Measurements from ENCODE around the gene SMYD3.

GRCh38 chr1:245939756-245940345 is 567.2 kb downstream of the SMYD3 start:
- TF ChIP-seq, protein P1, sequence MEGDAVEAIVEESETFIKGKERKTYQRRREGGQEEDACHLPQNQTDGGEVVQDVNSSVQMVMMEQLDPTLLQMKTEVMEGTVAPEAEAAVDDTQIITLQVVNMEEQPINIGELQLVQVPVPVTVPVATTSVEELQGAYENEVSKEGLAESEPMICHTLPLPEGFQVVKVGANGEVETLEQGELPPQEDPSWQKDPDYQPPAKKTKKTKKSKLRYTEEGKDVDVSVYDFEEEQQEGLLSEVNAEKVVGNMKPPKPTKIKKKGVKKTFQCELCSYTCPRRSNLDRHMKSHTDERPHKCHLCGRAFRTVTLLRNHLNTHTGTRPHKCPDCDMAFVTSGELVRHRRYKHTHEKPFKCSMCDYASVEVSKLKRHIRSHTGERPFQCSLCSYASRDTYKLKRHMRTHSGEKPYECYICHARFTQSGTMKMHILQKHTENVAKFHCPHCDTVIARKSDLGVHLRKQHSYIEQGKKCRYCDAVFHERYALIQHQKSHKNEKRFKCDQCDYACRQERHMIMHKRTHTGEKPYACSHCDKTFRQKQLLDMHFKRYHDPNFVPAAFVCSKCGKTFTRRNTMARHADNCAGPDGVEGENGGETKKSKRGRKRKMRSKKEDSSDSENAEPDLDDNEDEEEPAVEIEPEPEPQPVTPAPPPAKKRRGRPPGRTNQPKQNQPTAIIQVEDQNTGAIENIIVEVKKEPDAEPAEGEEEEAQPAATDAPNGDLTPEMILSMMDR (IDR thresholded peaks at IDR 0.05 in 8 of 11, conservative IDR thresholded peaks at IDR 0.05 in 3 of 11): no peak
- TF ChIP-seq POLR2A (IDR thresholded peaks at IDR 0.05) (no peak), POLR2AphosphoS5 (IDR thresholded peaks at IDR 0.05) (no peak)

All from spleen (tissue), 7 donors.